T-helper 2 cell treated with Interferon-gamma antibody and Interleukin-4, amounts not matched to agents 5 μg/mL and 100 μg/mL, for 36 hours (primary cell): ENCODE results near the gene BATF2.

Source experiments
- DNase-seq: peaks from one replicate; pipeline ENCODE4 v3.0.0; 2021; ENCODE audit warnings: low spot score
- H3K27ac Mint-ChIP-seq: one replicate; pipeline ENCODE4 v1.8.0; 2021; ENCODE audit warnings: mild to moderate bottlenecking, mixed read lengths
- H3K27me3 Mint-ChIP-seq: one replicate; pipeline ENCODE4 v1.8.0; 2021; ENCODE audit warnings: low read depth, mixed read lengths
- H3K36me3 Mint-ChIP-seq: one replicate; pipeline ENCODE4 v1.8.0; 2021; ENCODE audit warnings: low read depth, mixed read lengths
- H3K4me1 Mint-ChIP-seq: one replicate; pipeline ENCODE4 v1.8.0; 2021; ENCODE audit warnings: low read depth, mixed read lengths
- H3K4me3 Mint-ChIP-seq: one replicate; pipeline ENCODE4 v1.8.0; 2022; ENCODE audit warnings: mild to moderate bottlenecking, moderate library complexity, mixed read lengths
- H3K9me3 Mint-ChIP-seq: one replicate; pipeline ENCODE4 v1.8.0; 2021; ENCODE audit warnings: mixed read lengths

The BATF2 gene

GRCh38 chr11:64969209-64969608 lies 27.6 kb downstream of the BATF2 start:
- H3K36me3 Mint-ChIP-seq, result no peaks in the 10 kb centered on the region
- no peak for DNase-seq
- no peak overlapping the region for H3K27ac Mint-ChIP-seq
- H3K4me1 Mint-ChIP-seq, result peaks cover 13% of the 10 kb centered on the region
- no peaks in the 10 kb centered on the region for H3K27me3 Mint-ChIP-seq
- H3K4me3 Mint-ChIP-seq, result no peak overlapping the region
- no peaks in the 10 kb centered on the region for H3K9me3 Mint-ChIP-seq

- Mint-ChIP-seq H3K27ac (no peak overlapping the region), H3K4me3 (no peak overlapping the region), H3K9me3 (no peaks in the 10 kb centered on the region), H3K36me3 (no peaks in the 10 kb centered on the region), H3K27me3 (no peaks in the 10 kb centered on the region), H3K4me1 (peaks cover 13% of the 10 kb centered on the region)
- DNase-seq, result no peak
These were observed 29.4 kb downstream of the BATF2 start for GRCh38 chr11:64967375-64967774.

- H3K36me3 Mint-ChIP-seq, result no peaks in the 10 kb centered on the region
- H3K4me1 Mint-ChIP-seq, result peaks cover 7% of the 10 kb centered on the region
- H3K4me3 Mint-ChIP-seq, result no peak overlapping the region
- DNase-seq, result no peak
- no peaks in the 10 kb centered on the region for H3K27me3 Mint-ChIP-seq
- no peak overlapping the region for H3K27ac Mint-ChIP-seq
- H3K9me3 Mint-ChIP-seq, result no peaks in the 10 kb centered on the region
These were observed 33.6 kb downstream of the BATF2 start for GRCh38 chr11:64963072-64963631.

GRCh38 chr11:64960719-64961118 lies 36.1 kb downstream of the BATF2 start:
- no peak overlapping the region for H3K27ac Mint-ChIP-seq
- no peaks in the 10 kb centered on the region for H3K36me3 Mint-ChIP-seq
- H3K9me3 Mint-ChIP-seq, result no peaks in the 10 kb centered on the region
- no peaks in the 10 kb centered on the region for H3K27me3 Mint-ChIP-seq
- peaks cover 3% of the 10 kb centered on the region for H3K4me1 Mint-ChIP-seq
- H3K4me3 Mint-ChIP-seq, result no peak overlapping the region
- no peak for DNase-seq

GRCh38 chr11:64959498-64959897 lies 37.3 kb downstream of the BATF2 start:
- H3K4me1 Mint-ChIP-seq, result no peaks in the 10 kb centered on the region
- peaks cover 1% of the 10 kb centered on the region for H3K27me3 Mint-ChIP-seq
- no peak overlapping the region for H3K27ac Mint-ChIP-seq
- H3K36me3 Mint-ChIP-seq, result no peaks in the 10 kb centered on the region
- DNase-seq, result no peak
- no peak overlapping the region for H3K4me3 Mint-ChIP-seq
- no peaks in the 10 kb centered on the region for H3K9me3 Mint-ChIP-seq

GRCh38 chr11:64954201-64954600 lies 42.6 kb downstream of the BATF2 start:
- no peak for DNase-seq
- Mint-ChIP-seq H3K27me3 (peaks cover 12% of the 10 kb centered on the region), H3K4me1 (no peaks in the 10 kb centered on the region), H3K4me3 (no peak overlapping the region), H3K36me3 (no peaks in the 10 kb centered on the region), H3K9me3 (no peaks in the 10 kb centered on the region), H3K27ac (no peak overlapping the region)

GRCh38 chr11:64951529-64951928 lies 45.2 kb downstream of the BATF2 start:
- Mint-ChIP-seq H3K27ac (no peak overlapping the region), H3K36me3 (no peaks in the 10 kb centered on the region), H3K9me3 (no peaks in the 10 kb centered on the region), H3K27me3 (peaks cover 15% of the 10 kb centered on the region), H3K4me3 (no peak overlapping the region), H3K4me1 (no peaks in the 10 kb centered on the region)
- no peak for DNase-seq

GRCh38 chr11:64947208-64947814 lies 49.5 kb downstream of the BATF2 start:
- H3K9me3 Mint-ChIP-seq, result no peaks in the 10 kb centered on the region
- no peaks in the 10 kb centered on the region for H3K4me1 Mint-ChIP-seq
- H3K27me3 Mint-ChIP-seq, result peaks cover 27% of the 10 kb centered on the region
- no peak overlapping the region for H3K27ac Mint-ChIP-seq
- H3K4me3 Mint-ChIP-seq, result no peak overlapping the region
- DNase-seq, result no peak
- no peaks in the 10 kb centered on the region for H3K36me3 Mint-ChIP-seq
